ENCODE data around the gene EML5. TPM values are rescaled to one million over a fixed set of nuclear protein-coding genes. Genes with fewer than 3 reads are reported as not detected.

Gene EML5
- polyA plus RNA-seq, 1 experiment, result 1.2 TPM

GRCh38 chr14:88829188-88829587, 36.4 kb upstream of the EML5 start:
- Histone ChIP-seq H3K27me3 (ENCODE audit: control insufficient read depth, insufficient read depth, low read length) (no peaks in the 10 kb centered on the region), H3K36me3 (ENCODE audit: control insufficient read depth, insufficient read depth, low read length) (no peaks in the 10 kb centered on the region), H3K4me3 (ENCODE audit: low read depth, low read length) (no peak overlapping the region)
- POLR2A ChIA-PET, result no interaction called here
- no peak for TF ChIP-seq CTCF (IDR thresholded peaks at IDR 0.05; ENCODE audit: insufficient read depth, low read depth, low read length)
- no peak for DNase-seq (ENCODE audit: low read depth)
- CTCF ChIA-PET, result no interaction called here

- no peaks in the 10 kb centered on the region for H3K36me3 ChIP-seq (ENCODE audit: control insufficient read depth, insufficient read depth, low read length)
- ChIA-PET POLR2A (no interaction called here), CTCF (interaction anchor here (0.8 to 1.6 kb wide), 2 partner anchors 144 to 166 kb away, joined by 3 read pairs; no protein-coding TSS in a partner anchor)
- peak overlapping the region; percentile 74 for H3K4me3 ChIP-seq (ENCODE audit: low read depth, low read length)
- no peak for TF ChIP-seq CTCF (IDR thresholded peaks at IDR 0.05; ENCODE audit: insufficient read depth, low read depth, low read length)
- no peaks in the 10 kb centered on the region for H3K27me3 ChIP-seq (ENCODE audit: control insufficient read depth, insufficient read depth, low read length)
- no peak for DNase-seq (ENCODE audit: low read depth)
Measured at GRCh38 chr14:88825503-88825902, 32.8 kb upstream of the EML5 start.

DNA sequence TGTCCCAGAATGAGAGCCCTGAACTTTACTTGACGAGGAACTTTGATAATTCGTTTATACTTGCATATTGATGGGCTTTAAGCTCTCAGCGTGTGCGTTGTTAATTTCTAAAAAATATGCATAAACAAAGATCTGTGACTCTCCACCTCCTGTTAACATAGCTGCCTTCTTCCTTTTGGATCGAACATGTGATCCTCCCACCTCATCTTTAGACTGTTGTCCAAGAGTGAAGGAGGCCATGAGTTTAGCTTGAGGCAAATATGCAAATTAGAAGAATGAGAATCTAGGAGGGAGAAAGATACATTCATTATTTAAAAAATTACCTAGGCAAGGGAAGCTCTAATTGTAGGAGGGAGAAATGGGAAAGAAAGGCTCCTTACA, 32.3 kb upstream of the EML5 start:
- peak overlapping the region; percentile 74 for H3K4me3 ChIP-seq (ENCODE audit: low read depth, low read length)
- H3K36me3 ChIP-seq (ENCODE audit: control insufficient read depth, insufficient read depth, low read length), result no peaks in the 10 kb centered on the region
- TF ChIP-seq CTCF (IDR thresholded peaks at IDR 0.05; ENCODE audit: insufficient read depth, low read depth, low read length), result no peak
- ChIA-PET CTCF (interaction anchor here (0.6 to 1.4 kb wide), 3 partner anchors 143 to 313 kb away, joined by 3 read pairs; no protein-coding TSS in a partner anchor), POLR2A (no interaction called here)
- no peak for DNase-seq (ENCODE audit: low read depth)
- 0 out of 2 replicates have a peak, but pooled peaks cover 2% of the 10 kb centered on the region for H3K27me3 ChIP-seq (ENCODE audit: control insufficient read depth, insufficient read depth, low read length)

DNA sequence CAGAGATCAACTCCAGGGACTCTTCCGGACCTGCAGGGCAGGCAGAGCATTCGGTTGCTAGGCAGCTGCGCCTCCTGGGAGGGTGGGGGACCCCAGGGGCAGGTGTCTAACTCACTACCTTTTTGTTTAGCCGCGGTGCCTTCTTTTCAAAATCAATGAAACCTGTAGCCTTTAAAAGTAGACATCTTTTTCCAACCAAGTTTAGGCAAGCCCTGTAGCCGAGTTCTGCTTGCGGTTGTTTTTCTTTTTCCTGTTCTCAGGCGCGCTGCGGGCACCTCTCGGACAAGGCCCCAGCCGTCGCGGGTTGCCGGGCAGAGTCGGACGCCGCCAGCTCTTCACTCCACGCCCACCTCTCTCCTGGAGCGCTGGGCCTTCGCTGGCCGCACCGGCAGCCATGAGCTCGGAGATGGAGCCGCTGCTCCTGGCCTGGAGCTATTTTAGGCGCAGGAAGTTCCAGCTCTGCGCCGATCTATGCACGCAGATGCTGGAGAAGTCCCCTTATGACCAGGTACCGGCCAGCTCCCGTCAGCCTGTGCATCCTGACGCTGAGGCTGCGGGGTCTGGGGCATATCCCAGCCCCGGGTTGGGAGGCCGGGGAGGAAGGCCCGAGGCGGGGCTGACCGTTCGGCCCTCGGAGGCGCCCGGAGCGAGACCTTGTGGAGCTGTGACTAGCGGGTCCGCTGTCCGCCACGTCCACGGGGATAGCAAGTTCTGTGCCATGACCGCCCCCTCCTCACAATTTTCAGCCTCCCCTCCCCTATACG, 31.7 kb upstream of the EML5 start, which contains the start of gene TTC8:
Gene TTC8 (plus strand): TSS at position 338 of the 764 bp plus-strand sequence. CDS start 57 bp downstream, at position 395.
- ChIA-PET CTCF (interaction anchor here (0.6 to 1.4 kb wide), 5 partner anchors 11 to 314 kb away, joined by 3 to 4 read pairs (median 3); partner anchors contain the start of gene EML5), POLR2A (no interaction called here)
- DNase-seq (ENCODE audit: low read depth), result peak; percentile 47
- TF ChIP-seq CTCF (IDR thresholded peaks at IDR 0.05; ENCODE audit: insufficient read depth, low read depth, low read length), result no peak
- Histone ChIP-seq H3K36me3 (ENCODE audit: control insufficient read depth, insufficient read depth, low read length) (no peaks in the 10 kb centered on the region), H3K27me3 (ENCODE audit: control insufficient read depth, insufficient read depth, low read length) (0 out of 2 replicates have a peak, but pooled peaks cover 2% of the 10 kb centered on the region), H3K4me3 (ENCODE audit: low read depth, low read length) (peak within 1 kb of the TSS; percentile 74)

DNA sequence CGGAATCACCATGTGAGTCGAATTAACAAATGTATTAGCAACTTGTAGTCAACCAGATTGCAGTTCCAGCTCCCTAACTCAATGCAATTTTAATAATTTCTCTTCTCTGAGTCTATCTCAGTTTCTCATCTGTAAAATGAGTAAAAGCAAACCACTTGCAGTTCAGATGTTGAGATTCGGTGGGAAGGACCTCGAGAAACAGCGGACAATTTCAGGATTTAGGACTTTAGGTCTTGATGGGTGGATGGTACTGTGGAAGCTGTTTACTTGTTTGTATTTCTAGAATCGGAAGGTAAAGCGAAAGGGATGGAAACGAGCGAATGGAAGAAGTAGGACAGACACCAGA, 31.2 kb upstream of the EML5 start:
- DNase-seq (ENCODE audit: low read depth), result no peak
- no peak for TF ChIP-seq CTCF (IDR thresholded peaks at IDR 0.05; ENCODE audit: insufficient read depth, low read depth, low read length)
- ChIA-PET CTCF (interaction anchor here (0.7 to 1.4 kb wide), 3 partner anchors 10 to 156 kb away, joined by 3 to 4 read pairs (median 3); partner anchors contain the start of gene EML5), POLR2A (no interaction called here)
- peaks cover 2% of the 10 kb centered on the region; the same call in 1 of the 2 replicates for H3K27me3 ChIP-seq (ENCODE audit: control insufficient read depth, insufficient read depth, low read length)
- peak overlapping the region; percentile 74 for H3K4me3 ChIP-seq (ENCODE audit: low read depth, low read length)
- no peaks in the 10 kb centered on the region for H3K36me3 ChIP-seq (ENCODE audit: control insufficient read depth, insufficient read depth, low read length)

Measured in BJ (cell line).